Trophoblast cell (in vitro differentiated cells and primary cell): ENCODE data around the gene GNA12.

Experiments
- DNase-seq, 2 donors: peaks; one replicate each; pipeline ENCODE4 v3.0.0-alpha.2; 2016
- H2AFZ ChIP-seq: 2 replicates; pipeline ENCODE4 v1.6.1; 2013; ENCODE audit warnings: low read length, moderate library complexity, mild to moderate bottlenecking; ENCODE audit not compliant: insufficient read depth, poor library complexity
- H2AK5ac ChIP-seq: 2 replicates; pipeline ENCODE4 v1.6.1; 2013; ENCODE audit warnings: mild to moderate bottlenecking, low read length
- H2BK120ac ChIP-seq: 2 replicates; pipeline ENCODE4 v1.6.1; 2013; ENCODE audit warnings: low read length, mild to moderate bottlenecking, moderate library complexity; ENCODE audit not compliant: insufficient read depth, poor library complexity
- H2BK12ac ChIP-seq: 2 replicates; pipeline ENCODE4 v1.6.1; 2013; ENCODE audit warnings: mild to moderate bottlenecking, low read length, moderate library complexity
- H2BK5ac ChIP-seq: 2 replicates; pipeline ENCODE4 v1.6.1; 2013; ENCODE audit warnings: low read length, low read depth, moderate library complexity, mild to moderate bottlenecking; ENCODE audit not compliant: poor library complexity
- H3K14ac ChIP-seq: 2 replicates; pipeline ENCODE4 v1.6.1; 2013; ENCODE audit warnings: mild to moderate bottlenecking, low read length
- H3K18ac ChIP-seq: 2 replicates; pipeline ENCODE4 v1.6.1; 2013; ENCODE audit warnings: mild to moderate bottlenecking, low read length
- H3K23ac ChIP-seq: 2 replicates; pipeline ENCODE4 v1.6.1; 2013; ENCODE audit warnings: low read length
- H3K27ac ChIP-seq: 2 replicates; pipeline ENCODE4 v1.5.1; 2013; ENCODE audit warnings: low read depth, mild to moderate bottlenecking, inconsistent platforms, low read length, moderate library complexity
- H3K27me3 ChIP-seq: 2 replicates; pipeline ENCODE4 v1.6.1; 2013; ENCODE audit warnings: inconsistent platforms, mild to moderate bottlenecking, low read length, moderate library complexity; ENCODE audit not compliant: insufficient read depth
- H3K36me3 ChIP-seq, 2 experiments: 1 replicate in 1 of 2; 2 replicates in 1 of 2; pipeline ENCODE4 v1.6.1; 2013; ENCODE audit warnings: low read length in 2 of 2, mild to moderate bottlenecking in 2 of 2, moderate library complexity in 1 of 2; ENCODE audit not compliant: insufficient read depth in 2 of 2, control insufficient read depth in 1 of 2
- H3K4ac ChIP-seq: 2 replicates; pipeline ENCODE4 v1.6.1; 2013; ENCODE audit warnings: low read depth, mild to moderate bottlenecking, low read length, moderate library complexity
- H3K4me1 ChIP-seq, 2 experiments: 1 replicate in 1 of 2; 2 replicates in 1 of 2; pipeline ENCODE4 v1.6.1; 2013; ENCODE audit warnings: low read length in 2 of 2, mild to moderate bottlenecking in 2 of 2, moderate library complexity in 1 of 2; ENCODE audit not compliant: insufficient read depth in 2 of 2, control insufficient read depth in 1 of 2
- H3K4me2 ChIP-seq: 2 replicates; pipeline ENCODE4 v1.6.1; 2013; ENCODE audit warnings: inconsistent platforms, mild to moderate bottlenecking, low read length, moderate library complexity
- H3K4me3 ChIP-seq: 2 replicates; pipeline ENCODE4 v1.5.1; 2013; ENCODE audit warnings: mild to moderate bottlenecking, low read depth, low read length, inconsistent platforms
- H3K79me1 ChIP-seq: one replicate; pipeline ENCODE4 v1.6.1; 2013; ENCODE audit warnings: low read length
- H3K79me2 ChIP-seq: 2 replicates; pipeline ENCODE4 v1.6.1; 2013; ENCODE audit warnings: low read length, mild to moderate bottlenecking; ENCODE audit not compliant: control insufficient read depth, insufficient read depth, poor library complexity
- H3K9ac ChIP-seq: 2 replicates; pipeline ENCODE4 v1.6.1; 2013; ENCODE audit warnings: mild to moderate bottlenecking, low read length
- H3K9me3 ChIP-seq: 2 replicates; pipeline ENCODE4 v1.6.1; 2013; ENCODE audit warnings: low read depth, mild to moderate bottlenecking, control low read depth, inconsistent platforms, low read length; ENCODE audit not compliant: insufficient read depth
- H4K12ac ChIP-seq: 2 replicates; pipeline ENCODE4 v1.6.1; 2013; ENCODE audit warnings: low read depth, mild to moderate bottlenecking, low read length, moderate library complexity
- H4K8ac ChIP-seq: 2 replicates; pipeline ENCODE4 v1.6.1; 2013; ENCODE audit warnings: low read depth, mild to moderate bottlenecking, low read length, moderate library complexity
- H4K91ac ChIP-seq: one replicate; pipeline ENCODE4 v1.6.1; 2013; ENCODE audit warnings: low read depth, mild to moderate bottlenecking, low read length, moderate library complexity
- WGBS: extraction: QIAGEN DNeasy Blood & Tissue Kit; methylation state at CpG from one replicate; pipeline ENCODE4 v1.1.7; 2013; ENCODE audit warnings: missing lambda C conversion rate; ENCODE audit not compliant: insufficient read length, insufficient coverage; ENCODE audit errors: extremely low coverage; 5-methylcytosine and 5-hydroxymethylcytosine counted together

GNA12 gene

DNA sequence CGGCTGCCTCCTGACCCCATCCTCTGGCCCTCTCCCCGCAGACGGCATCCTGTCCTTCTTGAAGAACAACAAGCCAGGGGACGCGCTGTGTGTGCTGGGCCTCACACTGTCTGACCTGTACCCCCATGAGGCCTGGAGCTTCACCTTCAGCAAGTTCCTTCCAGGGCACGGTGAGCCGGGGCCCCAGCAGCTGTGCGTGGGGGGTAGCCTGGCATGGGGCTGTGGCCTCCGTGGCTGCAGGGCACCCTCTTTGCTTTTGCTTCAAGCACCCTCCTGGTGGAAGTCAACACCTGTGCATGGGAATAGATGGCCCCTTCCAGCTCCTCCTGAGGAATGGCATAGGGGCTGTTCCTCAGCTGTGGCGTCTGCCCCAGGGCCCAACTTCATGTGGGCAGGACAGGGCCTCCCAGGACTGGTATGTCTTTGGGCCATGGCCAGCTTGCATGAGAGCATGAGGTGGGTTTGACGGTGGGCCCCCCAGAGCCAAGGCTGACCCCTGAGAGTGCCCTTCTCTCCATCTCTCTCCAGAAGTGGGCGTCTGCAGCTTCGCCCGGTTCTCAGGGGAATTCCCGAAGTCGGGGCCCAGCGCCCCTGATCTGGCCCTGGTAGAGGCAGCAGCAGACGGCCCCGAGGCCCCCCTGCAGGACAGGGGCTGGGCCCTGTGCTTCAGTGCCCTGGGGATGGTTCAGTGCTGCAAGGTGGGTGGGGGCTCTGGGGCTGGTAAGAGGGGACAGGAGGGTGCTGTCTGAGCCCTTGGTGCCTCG is 135.4 kb downstream of the GNA12 start:
- Histone ChIP-seq H3K23ac (no peak overlapping the region), H3K4me2 (no peak overlapping the region), H3K79me2 (no peaks in the 10 kb centered on the region), H3K79me1 (peaks cover 11% of the 10 kb centered on the region), H3K27ac (no peak overlapping the region), H4K12ac (no peak overlapping the region), H3K14ac (no peak overlapping the region), H2AK5ac (no peak overlapping the region), H4K91ac (peak overlapping the region; percentile 2), H2BK5ac (no peak overlapping the region), H4K8ac (no peak overlapping the region), H3K27me3 (no peaks in the 10 kb centered on the region), H3K9me3 (no peaks in the 10 kb centered on the region), H3K18ac (no peak overlapping the region), H3K4me3 (no peak overlapping the region), H2AFZ (no peak overlapping the region), H3K4me1 (peaks cover 21 to 22% of the 10 kb centered on the region in 2 experiments), H2BK120ac (no peak overlapping the region), H3K36me3 (peaks cover 38 to 41% of the 10 kb centered on the region in 2 experiments), H3K4ac (no peak overlapping the region), H2BK12ac (no peak overlapping the region), H3K9ac (no peak overlapping the region)
- WGBS: no CpG with 5 or more reads among the region's 20 CpGs
- DNase-seq: peak; percentile 91 to 92

DNA sequence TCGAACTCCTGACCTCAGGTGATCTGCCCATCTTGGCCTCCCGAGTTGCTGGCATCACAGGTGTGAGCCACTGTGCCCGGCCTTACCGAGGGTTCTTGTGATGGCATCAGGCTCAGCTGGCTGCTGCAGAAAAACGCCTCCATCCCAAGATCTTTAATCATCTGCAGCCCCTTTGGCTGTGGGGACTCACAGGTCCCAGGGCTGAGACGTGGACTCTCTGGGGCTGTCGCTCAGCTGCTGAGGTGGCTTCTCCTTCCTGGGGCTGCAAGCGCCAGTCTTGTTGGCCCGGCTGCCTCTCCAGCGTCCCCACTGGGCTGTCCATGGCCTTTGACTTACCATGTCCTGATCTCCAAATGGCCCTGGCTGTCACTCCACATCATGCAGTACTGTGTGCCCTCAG is 136.1 kb downstream of the GNA12 start:
- WGBS: no CpG with 5 or more reads among the region's 10 CpGs
- H3K4ac ChIP-seq: no peak overlapping the region
- no peak overlapping the region for H3K18ac ChIP-seq
- no peak overlapping the region for H3K27ac ChIP-seq
- H4K91ac ChIP-seq: peak overlapping the region; percentile 2
- no peak overlapping the region for H3K9ac ChIP-seq
- no peaks in the 10 kb centered on the region for H3K27me3 ChIP-seq
- no peak overlapping the region for H2BK120ac ChIP-seq
- no peak overlapping the region for H2BK12ac ChIP-seq
- H3K14ac ChIP-seq: no peak overlapping the region
- H4K8ac ChIP-seq: no peak overlapping the region
- H3K9me3 ChIP-seq: no peaks in the 10 kb centered on the region
- no peak overlapping the region for H3K4me2 ChIP-seq
- H2AFZ ChIP-seq: no peak overlapping the region
- H3K36me3 ChIP-seq: peaks cover 33 to 35% of the 10 kb centered on the region in 2 experiments
- peaks cover 15 to 16% of the 10 kb centered on the region in 2 experiments for H3K4me1 ChIP-seq
- no peak overlapping the region for H3K23ac ChIP-seq
- H3K79me1 ChIP-seq: peaks cover 11% of the 10 kb centered on the region
- no peak overlapping the region for H3K4me3 ChIP-seq
- peak; percentile 36 to 53 for DNase-seq
- no peak overlapping the region for H4K12ac ChIP-seq
- no peaks in the 10 kb centered on the region for H3K79me2 ChIP-seq
- no peak overlapping the region for H2BK5ac ChIP-seq
- no peak overlapping the region for H2AK5ac ChIP-seq

DNA sequence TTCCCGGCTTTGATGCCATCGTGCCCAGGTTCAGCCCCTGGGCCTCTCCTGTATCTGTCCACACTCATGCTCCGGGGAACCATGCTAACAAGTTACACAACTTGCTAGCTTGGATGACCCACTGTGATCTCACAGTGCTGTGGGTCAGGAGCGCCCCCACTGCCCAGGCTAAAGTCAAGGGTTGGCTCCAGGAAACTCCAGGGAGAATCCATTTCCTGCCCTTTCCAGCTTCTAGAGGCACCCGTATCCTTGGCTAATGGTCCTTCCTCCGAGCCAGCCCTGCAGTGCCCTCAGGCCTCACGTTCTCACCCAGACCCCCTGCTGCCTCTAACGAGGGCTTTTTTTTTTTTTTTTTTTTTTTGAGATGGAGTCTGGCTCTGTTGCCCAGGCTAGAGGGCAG is 136.6 kb downstream of the GNA12 start:
- Histone ChIP-seq H3K27me3 (no peaks in the 10 kb centered on the region), H3K9ac (no peak overlapping the region), H2AK5ac (no peak overlapping the region), H3K4me1 (peaks cover 15 to 16% of the 10 kb centered on the region in 2 experiments), H3K4ac (no peak overlapping the region), H3K27ac (no peak overlapping the region), H3K18ac (no peak overlapping the region), H3K79me1 (peaks cover 11% of the 10 kb centered on the region), H3K4me3 (no peak overlapping the region), H2AFZ (no peak overlapping the region), H4K8ac (no peak overlapping the region), H3K36me3 (peaks cover 28 to 31% of the 10 kb centered on the region in 2 experiments), H3K9me3 (no peaks in the 10 kb centered on the region), H2BK12ac (no peak overlapping the region), H2BK120ac (no peak overlapping the region), H4K91ac (no peak overlapping the region), H2BK5ac (no peak overlapping the region), H3K14ac (no peak overlapping the region), H3K23ac (no peak overlapping the region), H4K12ac (no peak overlapping the region), H3K79me2 (no peaks in the 10 kb centered on the region), H3K4me2 (no peak overlapping the region)
- no CpG with 5 or more reads among the region's 8 CpGs for WGBS
- peak; percentile 95 for DNase-seq

DNA sequence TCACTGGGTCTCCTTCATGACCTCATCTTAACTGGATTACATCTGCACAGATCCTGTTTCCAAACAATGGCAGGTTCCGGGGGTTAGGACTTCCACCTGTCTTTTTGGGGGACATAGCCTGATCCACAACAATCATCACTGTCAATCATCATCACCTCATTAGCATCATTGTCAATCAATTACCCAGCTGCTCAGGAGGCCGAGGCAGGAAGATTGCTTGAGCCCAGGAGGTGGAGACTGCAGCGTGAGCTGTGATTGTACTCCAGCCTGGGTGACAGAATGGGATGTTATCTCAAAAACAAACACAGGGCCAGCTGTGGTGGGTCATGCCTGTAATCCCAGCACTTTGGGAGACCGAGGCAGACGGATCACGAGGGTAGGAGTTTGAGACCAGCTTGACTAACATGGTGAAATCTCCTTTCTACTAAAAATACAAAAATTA is 137.4 kb downstream of the GNA12 start:
- no peaks in the 10 kb centered on the region for H3K27me3 ChIP-seq
- H3K9me3 ChIP-seq: no peaks in the 10 kb centered on the region
- no peaks in the 10 kb centered on the region for H3K79me2 ChIP-seq
- no CpG with 5 or more reads among the region's 6 CpGs for WGBS
- H3K79me1 ChIP-seq: peaks cover 7% of the 10 kb centered on the region
- H4K91ac ChIP-seq: no peak overlapping the region
- no peak overlapping the region for H2BK5ac ChIP-seq
- H3K27ac ChIP-seq: no peak overlapping the region
- no peak overlapping the region for H2BK120ac ChIP-seq
- no peak overlapping the region for H3K23ac ChIP-seq
- no peak overlapping the region for H3K4me2 ChIP-seq
- peaks cover 22 to 27% of the 10 kb centered on the region in 2 experiments for H3K36me3 ChIP-seq
- H3K14ac ChIP-seq: no peak overlapping the region
- no peak overlapping the region for H2BK12ac ChIP-seq
- no peak overlapping the region for H3K9ac ChIP-seq
- no peak overlapping the region for H2AK5ac ChIP-seq
- H3K4ac ChIP-seq: no peak overlapping the region
- no peak overlapping the region for H2AFZ ChIP-seq
- H4K8ac ChIP-seq: no peak overlapping the region
- no peak overlapping the region for H4K12ac ChIP-seq
- no peak overlapping the region for H3K4me3 ChIP-seq
- peak in 1 of 2 donors; percentile 44 for DNase-seq
- H3K18ac ChIP-seq: no peak overlapping the region
- H3K4me1 ChIP-seq: peaks cover 15 to 16% of the 10 kb centered on the region in 2 experiments
